Stimulated activated CD4-positive, alpha-beta T cell treated with anti-CD3 and anti-CD28 coated beads, TNF-alpha, amount 100 ng/mL, for 48 hours (primary cell): ENCODE results near the gene A3GALT2.

Experiments
- DNase-seq, 3 donors: peaks; one replicate each; pipeline ENCODE4 v3.0.0-alpha.2; 2020; ENCODE audit warnings: low read depth in 3 of 3

The A3GALT2 gene

GRCh38 chr1:33272509-33272908 is 48.4 kb downstream of the A3GALT2 start:
- DNase-seq: no peak

GRCh38 chr1:33271666-33272505 is 49.0 kb downstream of the A3GALT2 start:
- DNase-seq: no peak

- no peak for DNase-seq
These were observed 50.0 kb downstream of the A3GALT2 start for GRCh38 chr1:33270808-33271465.

- DNase-seq: no peak
These were observed 50.5 kb downstream of the A3GALT2 start for GRCh38 chr1:33270379-33270778.

- DNase-seq: no peak
These were observed 51.3 kb downstream of the A3GALT2 start for GRCh38 chr1:33269621-33270020.

GRCh38 chr1:33268927-33269610 is 51.8 kb downstream of the A3GALT2 start:
- DNase-seq: no peak

- no peak for DNase-seq
These were observed 52.4 kb downstream of the A3GALT2 start for GRCh38 chr1:33268457-33268856.

- no peak for DNase-seq
These were observed 53.3 kb downstream of the A3GALT2 start for GRCh38 chr1:33267468-33268205.

- DNase-seq: no peak
These were observed 54.1 kb downstream of the A3GALT2 start for GRCh38 chr1:33266766-33267165.

GRCh38 chr1:33265780-33266605 is 54.9 kb downstream of the A3GALT2 start:
- no peak for DNase-seq

- DNase-seq: no peak
These were observed 56.9 kb downstream of the A3GALT2 start for GRCh38 chr1:33263890-33264504.

- no peak for DNase-seq
These were observed 59.6 kb downstream of the A3GALT2 start for GRCh38 chr1:33261344-33261743.

- no peak for DNase-seq
These were observed 60.5 kb downstream of the A3GALT2 start for GRCh38 chr1:33260439-33260838.

- no peak for DNase-seq
These were observed 61.0 kb downstream of the A3GALT2 start for GRCh38 chr1:33259879-33260278.

- no peak for DNase-seq
These were observed 62.1 kb downstream of the A3GALT2 start for GRCh38 chr1:33258788-33259274.

- DNase-seq: no peak
These were observed 62.9 kb downstream of the A3GALT2 start for GRCh38 chr1:33257772-33258712.

GRCh38 chr1:33257207-33257771 is 63.6 kb downstream of the A3GALT2 start:
- DNase-seq: no peak
